UCSD-AML1 (cell line): ENCODE measurements around the gene H2AZ2.
"Not testable (repeated sequence)": the region's sequence is repeated elsewhere in the genome, so short reads cannot be mapped to it uniquely, and the experiment has no call there.

Experiments
- DNase-seq: peaks from one replicate; lab custom pipeline; 2025; ENCODE audit not compliant: unreplicated experiment; lab: John Stamatoyannopoulos, UW

H2AZ2 gene

DNA sequence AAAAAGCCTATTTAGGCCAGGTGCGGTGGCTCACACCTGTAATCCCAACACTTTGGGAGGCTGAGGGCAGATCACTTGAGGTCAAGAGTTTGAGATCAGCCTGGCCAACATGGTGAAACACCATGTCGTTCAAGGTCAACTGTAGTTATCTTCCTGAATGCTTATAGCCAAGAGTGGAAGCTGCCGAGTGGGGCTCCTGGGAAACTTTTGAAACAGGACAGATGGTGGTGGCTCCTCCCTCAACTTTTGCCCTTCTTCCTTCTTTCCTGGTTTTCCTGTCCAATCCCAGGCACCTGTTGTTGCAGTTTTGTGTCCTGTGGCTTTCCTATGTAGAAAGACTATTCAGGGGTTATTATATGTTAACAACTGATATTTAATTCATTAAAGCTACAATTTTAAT is 60.1 kb downstream of the H2AZ2 start:
- no peak for DNase-seq

- DNase-seq: no peak
Measured at GRCh38 chr7:44787041-44787440, 60.8 kb downstream of the H2AZ2 start.

DNA sequence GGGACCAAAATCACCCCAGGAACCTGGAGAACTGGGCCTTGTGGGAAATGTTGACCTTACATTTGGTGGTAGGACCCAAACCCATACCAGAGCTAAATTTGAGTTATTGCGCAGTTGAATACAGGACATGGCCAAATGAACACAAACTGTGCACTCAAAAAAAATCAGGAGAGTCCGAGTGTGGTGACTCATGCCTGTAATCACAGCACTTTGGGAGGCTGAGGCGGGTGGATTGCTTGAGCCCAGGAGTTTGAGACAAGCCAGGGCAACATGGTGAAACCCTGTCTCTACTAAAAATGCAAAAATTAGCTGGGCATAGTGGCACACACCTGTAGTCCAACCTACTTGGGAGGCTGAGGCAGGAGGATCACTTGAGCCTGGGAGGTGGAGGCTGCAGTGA is 62.7 kb downstream of the H2AZ2 start:
- not testable (repeated sequence) for DNase-seq

- DNase-seq: no peak
Measured at GRCh38 chr7:44784364-44784763, 63.5 kb downstream of the H2AZ2 start.

GRCh38 chr7:44783407-44783806 is 64.5 kb downstream of the H2AZ2 start:
- DNase-seq: no peak

- DNase-seq: no peak
Measured at GRCh38 chr7:44782460-44782859, 65.4 kb downstream of the H2AZ2 start.
